Spleen (tissue), 7 donors: ENCODE results near the gene PFKFB1.

Source experiments
- POLR2AphosphoS5 ChIP-seq, 3 donors: sonication (generic); formaldehyde crosslinking; IDR thresholded peaks; one replicate each; pipeline ENCODE4 v1.5.1; 2017; ENCODE audit warnings: antibody characterized with exemption in 3 of 3
- TF ChIP-seq, protein P1 (sequence below), 11 experiments: fragments of 200-600 bp in 7 of 11; fragments of 450-650 bp in 4 of 11; sonication (generic) in 4 of 11; IDR thresholded peaks in 8 of 11; conservative IDR thresholded peaks in 3 of 11; 1 replicate in 7 of 11; 2 replicates in 4 of 11; pipeline versions ENCODE4 v1.4.0 to v1.8.0; 2016 to 2021; ENCODE audit warnings: antibody characterized with exemption in 11 of 11, inconsistent platforms in 4 of 11, mild to moderate bottlenecking in 1 of 11
- donor health status: DM: no; HTN: no; CAD: no; lungs with moderate emphysema.
- donor health status: DM: no; HTN: no; CAD: no.
- donor health status: DM: no; HTN: no; CAD: no.

DNA sequence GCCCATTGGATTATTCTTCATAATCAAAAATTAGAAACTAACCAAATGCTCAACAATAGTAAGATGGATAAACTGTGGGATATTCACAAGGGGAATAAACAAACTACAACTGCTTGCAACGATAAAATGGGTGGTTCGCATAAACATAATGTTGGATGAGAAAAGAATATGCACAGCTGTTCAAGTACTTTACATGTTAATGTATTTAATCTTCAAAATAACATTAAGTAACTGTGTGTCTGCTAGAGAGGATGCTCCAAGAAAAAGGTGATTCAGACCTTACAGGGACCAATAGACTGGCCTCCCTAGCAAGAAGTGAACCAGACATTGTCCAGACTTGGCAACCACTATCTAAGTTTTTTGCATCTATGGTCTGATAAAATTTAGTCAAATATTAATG lies 2.3 kb downstream of the PFKFB1 start:
- TF ChIP-seq, protein P1, sequence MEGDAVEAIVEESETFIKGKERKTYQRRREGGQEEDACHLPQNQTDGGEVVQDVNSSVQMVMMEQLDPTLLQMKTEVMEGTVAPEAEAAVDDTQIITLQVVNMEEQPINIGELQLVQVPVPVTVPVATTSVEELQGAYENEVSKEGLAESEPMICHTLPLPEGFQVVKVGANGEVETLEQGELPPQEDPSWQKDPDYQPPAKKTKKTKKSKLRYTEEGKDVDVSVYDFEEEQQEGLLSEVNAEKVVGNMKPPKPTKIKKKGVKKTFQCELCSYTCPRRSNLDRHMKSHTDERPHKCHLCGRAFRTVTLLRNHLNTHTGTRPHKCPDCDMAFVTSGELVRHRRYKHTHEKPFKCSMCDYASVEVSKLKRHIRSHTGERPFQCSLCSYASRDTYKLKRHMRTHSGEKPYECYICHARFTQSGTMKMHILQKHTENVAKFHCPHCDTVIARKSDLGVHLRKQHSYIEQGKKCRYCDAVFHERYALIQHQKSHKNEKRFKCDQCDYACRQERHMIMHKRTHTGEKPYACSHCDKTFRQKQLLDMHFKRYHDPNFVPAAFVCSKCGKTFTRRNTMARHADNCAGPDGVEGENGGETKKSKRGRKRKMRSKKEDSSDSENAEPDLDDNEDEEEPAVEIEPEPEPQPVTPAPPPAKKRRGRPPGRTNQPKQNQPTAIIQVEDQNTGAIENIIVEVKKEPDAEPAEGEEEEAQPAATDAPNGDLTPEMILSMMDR (IDR thresholded peaks at IDR 0.05 in 8 of 11, conservative IDR thresholded peaks at IDR 0.05 in 3 of 11): no peak
- TF ChIP-seq POLR2AphosphoS5 (IDR thresholded peaks at IDR 0.05): no peak
